Smooth muscle cell (in vitro differentiated cells): ENCODE measurements around the gene DEXI. TPM values are rescaled to one million over a fixed set of nuclear protein-coding genes. Genes with fewer than 3 reads are reported as not detected.
A peak's percentile ranks its signal among the peaks of the same experiment; 100 is the strongest.

Experiments used
- DNase-seq: peaks from one replicate; lab custom pipeline; 2025; ENCODE audit not compliant: unreplicated experiment; lab: John Stamatoyannopoulos, UW
- H2AFZ ChIP-seq: fragments of 200-600 bp; sonication (generic); 2 replicates; pipeline ENCODE4 v1.6.0; 2016; ENCODE audit warnings: antibody characterized with exemption, low read depth, mild to moderate bottlenecking
- H3F3A ChIP-seq: fragments of 200-600 bp; sonication (generic); 2 replicates; pipeline ENCODE4 v1.6.0; 2017; ENCODE audit warnings: antibody characterized with exemption, low read depth
- H3K27ac ChIP-seq: fragments of 200-600 bp; sonication (generic); 2 replicates; pipeline ENCODE4 v1.5.1; 2016; ENCODE audit warnings: low read depth, mild to moderate bottlenecking
- H3K27me3 ChIP-seq: fragments of 200-600 bp; sonication (generic); 2 replicates; pipeline ENCODE4 v1.6.1; 2016; ENCODE audit warnings: low read depth, mild to moderate bottlenecking
- H3K36me3 ChIP-seq: fragments of 200-600 bp; sonication (generic); 2 replicates; pipeline ENCODE4 v1.5.1; 2016; ENCODE audit warnings: low read depth
- H3K4me1 ChIP-seq: fragments of 200-600 bp; sonication (generic); 2 replicates; pipeline ENCODE4 v1.5.1; 2016; ENCODE audit warnings: low read depth
- H3K4me2 ChIP-seq: fragments of 200-600 bp; sonication (generic); 2 replicates; pipeline ENCODE4 v1.6.0; 2016; ENCODE audit warnings: mild to moderate bottlenecking
- H3K4me3 ChIP-seq: fragments of 200-600 bp; sonication (generic); 2 replicates; pipeline ENCODE4 v1.5.1; 2016; ENCODE audit warnings: mild to moderate bottlenecking
- H3K79me2 ChIP-seq: fragments of 200-600 bp; sonication (generic); 2 replicates; pipeline ENCODE4 v1.6.0; 2016; ENCODE audit warnings: low read depth, mild to moderate bottlenecking
- H3K9ac ChIP-seq: fragments of 200-600 bp; sonication (generic); 2 replicates; pipeline ENCODE4 v1.6.0; 2016; ENCODE audit warnings: low read depth
- H3K9me3 ChIP-seq: fragments of 200-600 bp; sonication (generic); replicated peaks from 2 replicates; pipeline ENCODE4 v1.5.1; 2016; ENCODE audit warnings: low read depth
- H4K20me1 ChIP-seq: fragments of 200-600 bp; sonication (generic); 2 replicates; pipeline ENCODE4 v1.6.0; 2016; ENCODE audit warnings: low read depth
- WGBS: methylation state at CpG from one replicate; pipeline ENCODE4 v1.1.7; 2016; ENCODE audit warnings: low lambda C conversion rate; 5-methylcytosine and 5-hydroxymethylcytosine counted together
- polyA plus RNA-seq: library from polyadenylated mRNA; unstranded; fragments of >200 nt; fragmentation: Nextera tagmentation; extraction: Ambion mirVana; gene quantifications from 2 replicates; pipeline ENCODE4 v1.2.1, GENCODE V29; 2016
- total RNA-seq: library from RNA; depleted of rRNA; stranded (reverse); fragments of >200 nt; gene quantifications from 2 replicates; pipeline ENCODE4 v1.2.3, GENCODE V29; 2014
- TF ChIP-seq, protein P1 (sequence below): fragments of 200-600 bp; sonication (generic); IDR thresholded peaks from 2 replicates; pipeline ENCODE4 v1.5.1; 2017; ENCODE audit warnings: borderline replicate concordance, mild to moderate bottlenecking, antibody characterized with exemption; ENCODE audit not compliant: insufficient read depth, poor library complexity, severe bottlenecking

The DEXI gene
- total and polyA plus RNA-seq, 2 experiments from 2014 or later: 58.5 to 71.8 TPM

- Histone ChIP-seq H4K20me1 (peaks cover 16% of the 10 kb centered on the region), H3K27me3 (no peaks in the 10 kb centered on the region), H3F3A (peaks cover 17% of the 10 kb centered on the region), H3K4me1 (peaks cover 19% of the 10 kb centered on the region), H3K36me3 (no peaks in the 10 kb centered on the region), H2AFZ (no peak overlapping the region), H3K4me3 (no peak overlapping the region), H3K27ac (no peak overlapping the region), H3K9me3 (no peaks in the 10 kb centered on the region), H3K9ac (no peak overlapping the region), H3K4me2 (no peak overlapping the region), H3K79me2 (no peaks in the 10 kb centered on the region)
- DNase-seq: no peak
- TF ChIP-seq, protein P1, sequence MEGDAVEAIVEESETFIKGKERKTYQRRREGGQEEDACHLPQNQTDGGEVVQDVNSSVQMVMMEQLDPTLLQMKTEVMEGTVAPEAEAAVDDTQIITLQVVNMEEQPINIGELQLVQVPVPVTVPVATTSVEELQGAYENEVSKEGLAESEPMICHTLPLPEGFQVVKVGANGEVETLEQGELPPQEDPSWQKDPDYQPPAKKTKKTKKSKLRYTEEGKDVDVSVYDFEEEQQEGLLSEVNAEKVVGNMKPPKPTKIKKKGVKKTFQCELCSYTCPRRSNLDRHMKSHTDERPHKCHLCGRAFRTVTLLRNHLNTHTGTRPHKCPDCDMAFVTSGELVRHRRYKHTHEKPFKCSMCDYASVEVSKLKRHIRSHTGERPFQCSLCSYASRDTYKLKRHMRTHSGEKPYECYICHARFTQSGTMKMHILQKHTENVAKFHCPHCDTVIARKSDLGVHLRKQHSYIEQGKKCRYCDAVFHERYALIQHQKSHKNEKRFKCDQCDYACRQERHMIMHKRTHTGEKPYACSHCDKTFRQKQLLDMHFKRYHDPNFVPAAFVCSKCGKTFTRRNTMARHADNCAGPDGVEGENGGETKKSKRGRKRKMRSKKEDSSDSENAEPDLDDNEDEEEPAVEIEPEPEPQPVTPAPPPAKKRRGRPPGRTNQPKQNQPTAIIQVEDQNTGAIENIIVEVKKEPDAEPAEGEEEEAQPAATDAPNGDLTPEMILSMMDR: peak; percentile 19
- 84% methylated on average over 7 of the region's 7 CpGs for WGBS
These were observed 46.0 kb upstream of the DEXI start for GRCh38 chr16:10988164-10988803.

- H3K36me3 ChIP-seq: no peaks in the 10 kb centered on the region
- H3K27ac ChIP-seq: no peak overlapping the region
- H2AFZ ChIP-seq: no peak overlapping the region
- TF ChIP-seq, protein P1: no peak
- H4K20me1 ChIP-seq: peaks cover 15% of the 10 kb centered on the region
- H3K9ac ChIP-seq: no peak overlapping the region
- no peak overlapping the region for H3K4me2 ChIP-seq
- H3F3A ChIP-seq: peaks cover 12% of the 10 kb centered on the region
- no peaks in the 10 kb centered on the region for H3K79me2 ChIP-seq
- no peaks in the 10 kb centered on the region for H3K9me3 ChIP-seq
- WGBS: 87% methylated on average over 11 of the region's 11 CpGs
- H3K27me3 ChIP-seq: no peaks in the 10 kb centered on the region
- H3K4me3 ChIP-seq: no peak overlapping the region
- DNase-seq: no peak
- peaks cover 13% of the 10 kb centered on the region for H3K4me1 ChIP-seq
These were observed 45.3 kb upstream of the DEXI start for GRCh38 chr16:10987361-10988163.

DNA sequence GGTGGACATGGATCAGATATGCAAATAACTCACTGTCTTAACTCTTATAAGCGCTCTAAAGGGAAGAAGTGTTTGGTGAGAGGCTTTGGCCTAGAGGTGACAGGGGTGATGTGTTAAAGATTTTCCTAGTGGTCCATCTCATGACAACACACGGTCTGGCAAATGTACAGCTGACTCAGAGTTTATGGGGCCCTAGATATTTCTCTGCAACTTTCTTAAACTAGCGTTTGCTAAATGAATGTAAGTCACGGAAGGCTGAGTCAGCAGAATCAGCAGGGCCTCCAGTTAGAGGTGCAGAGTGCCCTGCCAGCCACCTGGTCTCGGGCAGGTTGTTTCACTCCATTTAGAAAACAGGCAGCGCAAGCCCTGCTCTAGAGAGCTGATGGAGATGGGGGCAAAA, 42.2 kb upstream of the DEXI start:
- Histone ChIP-seq H3K79me2 (no peaks in the 10 kb centered on the region), H3K9ac (peak overlapping the region; percentile 35), H3K9me3 (no peaks in the 10 kb centered on the region), H3K27ac (peak overlapping the region; percentile 47), H3K4me1 (peaks cover 6% of the 10 kb centered on the region), H3K27me3 (no peaks in the 10 kb centered on the region), H3K36me3 (no peaks in the 10 kb centered on the region), H2AFZ (no peak overlapping the region), H3F3A (peaks cover 5% of the 10 kb centered on the region), H3K4me3 (no peak overlapping the region), H4K20me1 (peaks cover 4% of the 10 kb centered on the region), H3K4me2 (peak overlapping the region; percentile 46)
- TF ChIP-seq, protein P1: no peak
- WGBS: 41% methylated on average over 6 of the region's 6 CpGs
- no peak for DNase-seq
